OCI-M1 (cell line): ENCODE results near the gene ZDHHC11B.
"Not testable (repeated sequence)": the region's sequence is repeated elsewhere in the genome, so short reads cannot be mapped to it uniquely, and the experiment has no call there.

Experiments
- DNase-seq: peaks from one replicate; lab custom pipeline; 2025; lab: John Stamatoyannopoulos, UW

ZDHHC11B gene

GRCh38 chr5:752532-753115, 31.9 kb downstream of the ZDHHC11B start:
- DNase-seq, result not testable (repeated sequence)

DNA sequence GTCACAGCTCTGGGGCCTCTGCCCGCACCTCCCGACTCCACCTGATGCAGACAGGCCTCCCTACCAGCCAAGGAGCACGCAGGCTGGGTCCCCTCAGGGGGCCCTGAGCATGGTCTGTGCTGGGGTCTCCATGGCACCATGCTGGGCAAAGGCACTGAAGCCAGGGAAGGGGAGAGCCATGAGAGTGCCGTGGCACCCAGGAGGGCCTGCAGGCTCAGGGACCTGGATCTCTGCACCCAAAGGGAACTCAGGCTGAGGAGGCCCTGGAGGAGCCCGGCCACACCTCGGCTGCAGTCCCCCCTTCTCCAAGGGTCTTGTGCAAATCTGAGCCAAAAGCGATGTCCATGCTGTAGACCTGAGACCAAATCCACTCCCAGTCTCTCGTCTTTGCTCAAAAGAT, 32.5 kb downstream of the ZDHHC11B start:
- not testable (repeated sequence) for DNase-seq

GRCh38 chr5:751496-751895, 33.0 kb downstream of the ZDHHC11B start:
- DNase-seq, result no peak

DNA sequence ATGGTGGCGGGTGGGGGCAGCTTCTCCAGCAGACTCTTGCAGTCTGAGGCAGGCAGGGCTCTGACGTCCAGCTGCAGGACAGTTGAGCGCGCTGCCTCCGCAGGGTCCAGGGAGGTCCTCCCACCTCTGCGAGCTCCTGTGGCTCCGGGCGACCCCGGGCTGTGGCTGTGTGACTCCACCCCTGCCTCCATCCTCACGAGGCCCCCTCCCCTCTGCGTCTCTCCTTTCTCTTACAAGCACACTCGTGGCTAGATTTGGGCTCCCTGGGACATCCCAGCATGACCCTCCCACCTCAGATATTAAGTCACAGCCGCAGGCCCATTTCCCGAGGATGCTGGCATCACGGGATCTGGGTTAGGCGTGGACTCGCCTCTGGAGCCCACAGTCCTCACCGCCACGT, 34.3 kb downstream of the ZDHHC11B start:
- DNase-seq, result not testable (repeated sequence)

DNA sequence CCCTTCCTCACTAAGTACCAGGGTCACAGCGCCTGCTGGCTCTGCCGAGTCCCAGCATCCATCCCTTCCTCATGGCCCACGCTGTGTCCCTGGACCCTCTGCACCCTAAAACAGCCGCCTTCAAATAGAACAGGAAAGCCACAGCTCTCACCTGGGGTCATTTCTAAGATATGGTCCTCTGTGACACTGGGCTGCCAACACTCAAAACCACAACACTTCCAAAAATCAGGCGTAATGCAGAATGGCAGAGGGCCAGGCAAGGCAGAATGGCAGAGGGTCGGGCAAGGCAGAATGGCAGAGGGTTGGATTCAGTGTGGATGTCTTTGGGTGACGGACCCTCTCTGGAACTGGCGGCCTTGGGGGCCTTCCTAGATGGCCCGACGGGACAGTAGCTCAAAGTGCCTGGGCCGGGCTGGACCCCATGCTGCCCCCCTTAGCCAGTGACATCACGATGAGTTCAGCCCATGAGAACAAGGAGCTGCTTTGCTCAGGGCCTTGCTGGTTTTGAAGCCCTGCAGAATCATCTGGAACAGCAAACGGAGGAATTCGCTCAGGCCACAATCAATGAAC, 35.3 kb downstream of the ZDHHC11B start:
- DNase-seq, result no peak

DNA sequence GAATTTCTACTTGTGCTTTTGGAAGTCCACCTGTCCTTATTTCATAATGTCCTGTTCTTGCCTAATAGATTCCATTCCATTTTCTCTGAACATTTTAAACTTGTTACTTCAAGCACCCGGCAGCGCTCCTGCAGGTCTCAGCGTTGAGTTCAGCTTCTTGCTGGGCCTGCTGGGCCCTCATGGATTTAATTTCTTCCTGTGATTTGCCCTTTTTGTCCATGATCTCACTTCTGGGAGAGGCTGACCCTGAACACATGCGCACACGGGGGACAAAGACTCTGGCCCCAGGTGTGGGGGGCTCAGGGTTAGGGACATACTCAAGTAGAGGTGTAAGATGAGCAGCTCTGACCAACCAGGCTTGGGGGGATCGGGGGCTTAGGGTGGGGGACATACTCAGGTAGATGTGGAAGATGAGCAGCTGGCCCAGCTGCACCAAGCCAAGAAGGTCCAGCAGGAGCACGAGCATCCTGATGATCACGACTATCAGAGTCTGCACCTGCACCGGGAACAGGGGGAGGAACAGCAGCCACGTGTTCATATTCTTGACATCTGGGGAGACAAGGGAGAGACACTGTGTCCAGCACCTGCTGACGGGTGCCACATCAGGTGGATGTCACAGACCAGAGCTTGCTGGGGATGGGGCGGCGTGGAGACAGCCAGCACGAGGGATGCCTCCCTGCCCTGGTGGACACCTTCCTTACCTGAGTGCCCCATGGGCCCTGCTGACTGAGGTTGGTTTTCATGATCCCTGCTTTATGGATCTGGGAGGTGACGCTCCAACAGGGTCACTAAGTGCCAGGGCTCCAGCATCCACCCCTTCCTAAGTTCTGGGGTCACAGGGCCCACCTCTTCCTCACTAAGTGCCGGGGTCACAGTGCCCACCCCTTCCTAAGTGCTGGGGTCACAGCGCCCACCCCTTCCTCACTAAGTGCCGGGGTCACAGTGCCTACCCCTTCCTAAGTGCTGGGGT, 36.2 kb downstream of the ZDHHC11B start:
- not testable (repeated sequence) for DNase-seq

DNA sequence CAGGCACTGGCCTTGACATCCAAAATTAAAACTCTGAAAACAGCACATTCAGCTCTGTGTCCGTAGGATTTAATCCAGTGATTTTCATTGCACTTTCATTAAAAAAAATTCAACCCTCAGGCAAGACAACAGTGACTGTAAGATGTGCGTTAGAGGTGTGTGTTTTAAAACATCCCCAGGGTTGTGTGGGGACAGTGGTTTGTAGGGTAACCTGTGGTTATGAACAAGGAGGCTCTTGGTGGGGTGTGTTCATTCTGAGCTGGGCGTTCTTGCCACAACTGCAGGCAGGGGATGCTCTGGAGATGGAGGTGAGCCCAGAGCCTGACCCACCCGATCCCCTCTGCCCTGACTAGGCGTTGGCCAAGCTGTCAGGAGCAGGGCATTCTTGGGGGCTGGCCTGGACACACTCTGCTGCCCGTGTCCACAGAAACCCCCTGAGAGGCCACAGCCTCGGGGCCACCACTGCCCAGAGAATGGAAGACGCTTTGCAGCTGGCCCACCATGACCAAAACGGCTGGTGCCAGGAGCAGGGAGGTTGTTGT, 37.2 kb downstream of the ZDHHC11B start:
- not testable (repeated sequence) for DNase-seq

DNA sequence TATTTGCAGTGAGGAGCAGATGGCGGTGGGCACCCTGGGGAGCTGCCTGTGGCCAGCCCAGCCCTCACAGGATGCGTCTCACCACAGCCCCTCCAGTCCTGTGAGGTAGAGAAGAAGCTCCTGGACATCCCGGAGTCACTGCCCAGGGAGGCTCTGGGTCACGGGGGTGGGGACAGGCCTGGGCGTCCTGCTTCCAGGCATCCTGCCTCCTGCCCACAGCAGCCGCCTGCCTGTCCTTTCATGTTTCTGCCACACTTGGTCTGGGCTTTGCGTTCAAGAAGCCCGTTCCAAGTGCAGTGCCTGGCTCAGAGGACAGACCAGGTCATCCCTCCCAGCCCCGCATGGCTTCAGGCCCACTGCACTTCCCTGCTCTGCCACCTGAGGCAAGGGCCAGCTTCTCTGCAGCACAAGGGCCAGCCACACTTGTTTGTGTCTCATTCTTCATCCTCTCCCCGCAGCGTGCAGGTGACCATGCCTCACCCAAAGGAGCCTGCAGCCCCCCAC, 38.2 kb downstream of the ZDHHC11B start:
- no peak for DNase-seq

GRCh38 chr5:745272-746142, 39.0 kb downstream of the ZDHHC11B start:
- DNase-seq, result not testable (repeated sequence)

- peak; percentile 35 for DNase-seq
Measured at GRCh38 chr5:743696-744404, 40.7 kb downstream of the ZDHHC11B start.

DNA sequence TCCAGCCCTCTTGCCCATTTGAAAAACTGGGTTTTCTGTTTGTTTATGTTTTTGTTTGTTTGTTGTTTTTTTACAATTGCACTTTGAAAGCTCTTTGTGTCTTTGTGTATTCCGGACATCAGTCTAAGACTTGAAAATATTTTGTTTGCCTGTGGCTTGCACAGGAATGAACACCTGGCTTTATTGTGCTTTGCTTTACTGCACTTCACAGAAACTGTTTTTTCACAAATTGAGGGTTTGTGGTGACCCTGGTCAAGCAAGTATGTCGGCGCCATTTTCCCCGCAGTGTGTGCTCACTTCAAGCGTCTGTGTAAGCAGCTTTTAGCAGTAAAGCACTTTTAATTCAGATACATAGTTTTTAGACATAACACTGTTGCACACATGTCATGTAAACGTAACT, 42.3 kb downstream of the ZDHHC11B start:
- not testable (repeated sequence) for DNase-seq

- DNase-seq, result not testable (repeated sequence)
Measured at GRCh38 chr5:734145-734544, 50.4 kb downstream of the ZDHHC11B start.

- DNase-seq, result not testable (repeated sequence)
Measured at GRCh38 chr5:732754-733454, 51.6 kb downstream of the ZDHHC11B start.

DNA sequence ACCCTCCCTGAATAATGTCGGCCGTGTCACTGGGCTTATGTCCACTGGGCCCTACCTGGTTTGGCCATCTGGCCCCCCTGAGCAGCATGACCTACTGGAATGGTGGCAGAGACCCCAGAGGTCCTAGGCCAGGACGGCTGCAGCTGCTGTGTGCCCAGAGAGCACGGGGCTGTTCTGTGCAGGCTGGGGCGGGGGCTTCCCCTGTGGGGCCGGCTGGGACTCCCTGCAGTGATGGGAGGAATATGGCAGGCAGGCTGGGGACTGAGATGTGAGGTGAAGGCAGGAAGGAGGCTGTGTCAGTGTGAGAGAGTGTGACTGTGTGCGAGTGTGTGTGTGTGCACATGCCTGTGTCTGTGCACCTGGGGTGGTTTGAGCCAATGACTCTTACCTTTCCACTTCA, 55.3 kb downstream of the ZDHHC11B start:
- DNase-seq, result not testable (repeated sequence)

DNA sequence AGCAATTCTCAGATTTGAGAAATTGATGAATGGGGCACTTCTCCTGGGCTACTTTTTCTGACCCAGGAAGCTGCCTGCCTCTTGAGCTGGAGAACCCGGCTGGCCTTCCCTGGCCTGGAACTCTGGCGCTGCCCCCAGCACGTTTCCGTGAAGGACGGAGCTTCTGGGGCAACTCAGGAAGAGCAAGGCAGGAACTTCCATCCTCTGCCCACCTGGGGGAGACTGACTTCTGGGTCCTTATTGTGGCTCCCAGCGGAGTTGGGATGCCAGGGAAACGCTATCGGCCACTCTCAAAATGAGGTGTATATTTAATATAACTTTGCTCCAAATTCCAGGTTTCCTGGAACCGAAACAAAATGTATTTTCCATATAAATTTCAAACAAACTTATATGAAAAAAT, 57.4 kb downstream of the ZDHHC11B start:
- DNase-seq, result not testable (repeated sequence)

DNA sequence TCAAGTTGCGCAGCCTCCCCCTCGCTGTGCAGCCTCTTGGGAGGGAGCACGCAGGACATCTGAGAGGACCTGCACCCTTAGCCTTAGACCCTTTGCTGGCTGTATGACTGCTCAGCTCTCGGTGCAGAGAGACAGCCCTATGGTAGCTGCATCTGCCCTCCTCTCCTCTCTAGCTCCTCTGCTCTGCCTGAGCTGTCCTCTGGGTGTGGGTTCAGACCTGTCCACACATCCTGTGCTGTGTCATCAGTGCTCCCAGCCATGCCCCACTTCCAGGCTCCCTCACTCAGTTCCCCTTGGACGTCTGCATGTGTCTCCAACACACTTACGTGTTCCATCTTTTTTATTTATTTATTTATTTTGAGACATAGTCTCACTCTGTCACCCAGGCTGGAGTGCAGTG, 60.7 kb downstream of the ZDHHC11B start:
- not testable (repeated sequence) for DNase-seq

- DNase-seq, result not testable (repeated sequence)
Measured at GRCh38 chr5:723309-723708, 61.2 kb downstream of the ZDHHC11B start.

GRCh38 chr5:719379-719778, 65.2 kb downstream of the ZDHHC11B start:
- DNase-seq, result not testable (repeated sequence)

DNA sequence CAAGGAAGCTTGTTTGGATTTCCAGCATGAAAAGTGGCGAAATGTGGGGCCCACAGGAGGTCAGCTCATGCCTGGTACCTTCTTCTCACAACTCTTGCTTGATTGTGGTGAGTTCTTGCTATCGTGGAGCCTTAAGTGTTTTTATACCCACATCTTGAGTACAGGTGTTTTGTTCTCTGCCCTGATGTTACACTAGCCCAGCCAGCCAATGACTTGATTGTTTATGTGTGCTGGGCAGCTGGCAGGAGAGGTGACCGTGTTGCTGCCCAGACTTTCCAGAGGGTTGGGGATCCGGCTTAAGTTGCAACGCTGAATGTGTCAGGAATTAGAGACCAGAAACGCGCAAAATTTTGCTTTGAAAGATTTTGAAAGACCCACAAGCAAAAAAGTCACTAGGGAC, 67.4 kb downstream of the ZDHHC11B start:
- DNase-seq, result no peak

GRCh38 chr5:716740-717139, 67.8 kb downstream of the ZDHHC11B start:
- DNase-seq, result not testable (repeated sequence)
